ENCODE data around the gene RSPO1. TPM values are rescaled to one million over a fixed set of nuclear protein-coding genes. Genes with fewer than 3 reads are reported as not detected.

Gene RSPO1
- polyA plus RNA-seq, 1 donor from 2014 or later: not detected

- H3K27ac ChIP-seq (ENCODE audit: low read length): no peak overlapping the region
Observed at GRCh38 chr1:37629008-37629407, 5.7 kb downstream of the RSPO1 start.

DNA sequence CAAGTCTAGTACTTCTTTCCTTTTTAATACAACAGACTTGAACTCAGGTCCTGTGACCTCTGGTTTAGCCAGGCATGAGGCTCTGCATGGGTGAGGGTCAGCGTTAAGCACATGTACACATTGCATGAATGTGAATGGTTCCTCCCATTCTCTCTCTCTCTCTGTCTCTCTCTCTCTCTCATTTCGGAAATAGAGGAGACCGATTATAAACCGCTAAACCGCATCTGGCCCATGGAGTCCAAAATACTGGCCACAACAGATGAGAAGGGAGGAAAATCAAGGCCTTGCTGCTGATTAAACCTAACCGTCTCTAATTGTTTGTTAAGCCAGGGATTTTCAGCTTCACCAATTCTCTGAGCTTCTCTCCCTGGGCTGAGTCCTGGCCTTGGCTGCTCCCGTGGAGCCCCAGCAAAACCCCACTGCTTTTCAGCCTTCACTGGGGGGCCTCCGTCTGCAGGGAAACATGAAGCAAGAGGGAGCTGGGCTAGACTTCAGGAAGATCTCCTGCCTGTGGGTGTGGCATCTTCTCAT, 6.6 kb downstream of the RSPO1 start:
- H2AFZ ChIP-seq (ENCODE audit: low read depth, low read length): no peak overlapping the region

More at GRCh38 chr1:37629008-37629407, 5.7 kb downstream of the RSPO1 start:
- Histone ChIP-seq H3K4me3 (ENCODE audit: low read length) (no peak overlapping the region), H2AFZ (ENCODE audit: low read depth, low read length) (no peak overlapping the region), H3K36me3 (ENCODE audit: insufficient read depth, low read length) (no peaks in the 10 kb centered on the region), H3K79me2 (replicated peaks; ENCODE audit: insufficient read depth, low read length) (no peaks in the 10 kb centered on the region), H4K20me1 (ENCODE audit: insufficient read depth) (no peaks in the 10 kb centered on the region), H3F3A (ENCODE audit: insufficient read depth, low read length, poor library complexity, severe bottlenecking) (no peaks in the 10 kb centered on the region), H3K9me2 (ENCODE audit: insufficient read depth, low read length) (no peaks in the 10 kb centered on the region), H3K9ac (ENCODE audit: low read length) (no peak overlapping the region), H3K4me2 (ENCODE audit: low read length) (no peak overlapping the region), H3K9me3 (ENCODE audit: low read length) (no peaks in the 10 kb centered on the region), H3K27me3 (ENCODE audit: insufficient read depth, low read depth, low read length) (peaks cover 23% of the 10 kb centered on the region)
- TF ChIP-seq MXI1 (conservative IDR thresholded peaks at IDR 0.05; ENCODE audit: poor library complexity, severe bottlenecking): no peak

More for the DNA sequence above, 6.6 kb downstream of the RSPO1 start:
- Histone ChIP-seq H3K9ac (ENCODE audit: low read length) (no peak overlapping the region), H3K79me2 (replicated peaks; ENCODE audit: insufficient read depth, low read length) (no peaks in the 10 kb centered on the region), H3K9me2 (ENCODE audit: insufficient read depth, low read length) (no peaks in the 10 kb centered on the region), H4K20me1 (ENCODE audit: insufficient read depth) (no peaks in the 10 kb centered on the region), H3K4me3 (ENCODE audit: low read length) (no peak overlapping the region), H3F3A (ENCODE audit: insufficient read depth, low read length, poor library complexity, severe bottlenecking) (no peaks in the 10 kb centered on the region), H3K4me2 (ENCODE audit: low read length) (no peak overlapping the region), H3K27ac (ENCODE audit: low read length) (no peak overlapping the region), H3K9me3 (ENCODE audit: low read length) (no peaks in the 10 kb centered on the region), H3K36me3 (ENCODE audit: insufficient read depth, low read length) (no peaks in the 10 kb centered on the region), H3K27me3 (ENCODE audit: insufficient read depth, low read depth, low read length) (peaks cover 14% of the 10 kb centered on the region)
- TF ChIP-seq RAD21 (conservative IDR thresholded peaks at IDR 0.05) (no peak), EZH2 (IDR thresholded peaks at IDR 0.05; ENCODE audit: borderline replicate concordance, insufficient read depth, low read length, poor library complexity, severe bottlenecking) (no peak), POLR2AphosphoS5 (IDR thresholded peaks at IDR 0.05) (no peak), TAF1 (IDR thresholded peaks at IDR 0.05; ENCODE audit: low read depth) (no peak), REST (IDR thresholded peaks at IDR 0.05; ENCODE audit: borderline replicate concordance) (no peak), MXI1 (conservative IDR thresholded peaks at IDR 0.05; ENCODE audit: poor library complexity, severe bottlenecking) (no peak), SMC3 (conservative IDR thresholded peaks at IDR 0.05; ENCODE audit: poor library complexity) (no peak), EP300 (conservative IDR thresholded peaks at IDR 0.05; ENCODE audit: poor library complexity, severe bottlenecking) (no peak)
- TF ChIP-seq, protein P1, sequence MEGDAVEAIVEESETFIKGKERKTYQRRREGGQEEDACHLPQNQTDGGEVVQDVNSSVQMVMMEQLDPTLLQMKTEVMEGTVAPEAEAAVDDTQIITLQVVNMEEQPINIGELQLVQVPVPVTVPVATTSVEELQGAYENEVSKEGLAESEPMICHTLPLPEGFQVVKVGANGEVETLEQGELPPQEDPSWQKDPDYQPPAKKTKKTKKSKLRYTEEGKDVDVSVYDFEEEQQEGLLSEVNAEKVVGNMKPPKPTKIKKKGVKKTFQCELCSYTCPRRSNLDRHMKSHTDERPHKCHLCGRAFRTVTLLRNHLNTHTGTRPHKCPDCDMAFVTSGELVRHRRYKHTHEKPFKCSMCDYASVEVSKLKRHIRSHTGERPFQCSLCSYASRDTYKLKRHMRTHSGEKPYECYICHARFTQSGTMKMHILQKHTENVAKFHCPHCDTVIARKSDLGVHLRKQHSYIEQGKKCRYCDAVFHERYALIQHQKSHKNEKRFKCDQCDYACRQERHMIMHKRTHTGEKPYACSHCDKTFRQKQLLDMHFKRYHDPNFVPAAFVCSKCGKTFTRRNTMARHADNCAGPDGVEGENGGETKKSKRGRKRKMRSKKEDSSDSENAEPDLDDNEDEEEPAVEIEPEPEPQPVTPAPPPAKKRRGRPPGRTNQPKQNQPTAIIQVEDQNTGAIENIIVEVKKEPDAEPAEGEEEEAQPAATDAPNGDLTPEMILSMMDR (IDR thresholded peaks at IDR 0.05; ENCODE audit: poor library complexity, severe bottlenecking): no peak

Data from neural cell (in vitro differentiated cells).